HG02759 (cell line): ENCODE data around the gene TRAPPC6A.

Experiments used
- ATAC-seq: cut with Tn5 transposase; IDR thresholded peaks from one replicate; pipeline ENCODE4 v1.9.1; 2021; ENCODE audit warnings: mild to moderate bottlenecking, moderate library complexity; ENCODE audit not compliant: unreplicated experiment

TRAPPC6A gene

DNA sequence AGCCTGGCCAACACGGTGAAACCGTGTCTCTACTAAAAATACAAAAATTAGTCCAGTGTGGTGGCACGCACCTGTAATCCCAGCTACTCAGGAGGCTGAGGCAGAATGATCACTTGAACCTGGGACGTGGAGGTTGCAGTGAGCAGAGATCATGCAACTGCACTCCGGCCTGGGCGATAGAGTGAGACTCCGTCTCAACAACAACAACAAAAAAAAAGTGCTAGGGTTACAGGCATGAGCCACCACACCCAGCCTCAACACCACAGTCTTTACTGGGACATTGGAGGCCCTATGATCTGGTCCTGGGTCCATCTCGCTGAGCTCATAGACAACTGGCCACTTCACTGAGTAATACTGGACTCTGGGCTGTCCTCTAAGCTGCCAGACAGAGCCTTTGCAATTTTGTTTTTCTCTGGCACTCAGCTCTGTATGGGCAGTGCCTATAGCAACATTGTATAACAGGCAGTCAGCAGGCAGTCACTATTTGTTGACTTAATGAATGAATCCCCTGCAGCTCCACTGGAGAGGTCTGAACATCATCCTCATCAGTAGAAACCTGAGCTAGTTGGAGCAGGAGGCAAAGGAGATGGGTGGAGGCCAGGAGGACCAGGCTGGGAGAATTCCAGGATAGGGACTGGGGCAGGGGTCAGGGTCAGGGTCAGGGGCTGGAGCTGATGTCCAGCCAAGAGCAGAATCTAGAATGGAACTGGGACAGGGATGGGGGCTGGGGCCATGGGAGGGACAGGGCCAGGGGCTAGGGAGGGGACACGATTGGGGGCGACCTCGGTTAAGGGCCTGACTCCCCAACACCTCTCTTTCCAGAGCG is 8.7 kb upstream of the TRAPPC6A start:
- ATAC-seq: no peak

DNA sequence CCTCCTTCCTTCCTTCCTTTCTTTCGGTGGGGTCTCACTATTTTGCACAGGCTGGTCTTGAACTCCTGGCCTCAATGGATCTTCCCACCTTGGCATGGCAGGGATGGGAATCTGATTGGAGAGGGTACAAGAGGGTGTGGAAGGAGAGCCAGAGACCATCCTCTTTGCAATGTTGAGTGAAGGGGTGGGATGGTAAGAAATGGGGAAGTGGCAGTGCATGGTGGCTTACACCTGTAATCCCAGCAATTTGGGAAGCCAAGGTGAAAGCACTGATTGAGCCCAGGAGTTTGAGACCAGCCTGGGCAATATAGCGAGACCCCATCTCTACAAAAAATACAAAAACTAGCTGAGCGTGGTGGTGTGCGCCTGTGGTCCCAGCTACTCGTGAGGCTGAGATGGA is 6.1 kb upstream of the TRAPPC6A start:
- no peak for ATAC-seq

DNA sequence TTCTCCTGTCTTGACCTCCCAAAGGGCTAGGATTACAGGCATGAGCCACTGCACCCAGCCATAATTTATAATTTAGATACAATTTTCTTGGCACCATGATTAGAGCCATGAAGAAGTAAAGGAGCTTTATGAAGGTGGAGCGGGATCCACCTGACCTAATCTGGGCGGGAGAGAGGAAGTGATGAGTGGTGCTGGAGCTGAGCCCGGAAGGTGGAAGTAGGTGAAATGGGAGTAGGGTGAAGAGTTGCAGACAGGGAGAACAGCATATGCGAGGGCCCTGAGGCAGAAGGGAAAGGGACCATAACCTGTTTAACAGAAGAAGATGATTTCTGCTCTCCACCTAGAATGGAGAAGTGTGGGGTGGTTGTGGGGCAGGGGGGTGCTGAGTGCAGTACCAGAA is 4.7 kb upstream of the TRAPPC6A start:
- no peak for ATAC-seq

DNA sequence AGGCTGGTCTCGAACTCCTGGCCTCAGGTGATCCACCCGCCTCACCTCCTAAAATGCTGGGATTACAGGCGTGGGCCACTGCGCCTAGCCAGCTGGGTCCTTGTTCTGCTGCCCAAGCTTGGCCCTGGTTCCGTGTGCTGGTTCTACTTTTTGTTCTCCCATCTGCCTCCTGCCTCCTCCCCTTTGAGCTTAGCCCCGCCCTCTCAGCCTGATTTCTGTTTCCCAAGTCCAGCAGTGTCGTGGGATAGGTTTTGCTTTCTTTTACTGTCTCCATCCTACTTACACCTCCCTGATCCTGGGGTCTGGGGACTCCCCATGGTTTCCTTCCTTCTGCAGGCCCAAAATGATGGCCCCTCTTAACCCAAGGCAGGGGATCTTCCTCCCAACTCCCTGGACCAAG is 2.9 kb upstream of the TRAPPC6A start:
- no peak for ATAC-seq

DNA sequence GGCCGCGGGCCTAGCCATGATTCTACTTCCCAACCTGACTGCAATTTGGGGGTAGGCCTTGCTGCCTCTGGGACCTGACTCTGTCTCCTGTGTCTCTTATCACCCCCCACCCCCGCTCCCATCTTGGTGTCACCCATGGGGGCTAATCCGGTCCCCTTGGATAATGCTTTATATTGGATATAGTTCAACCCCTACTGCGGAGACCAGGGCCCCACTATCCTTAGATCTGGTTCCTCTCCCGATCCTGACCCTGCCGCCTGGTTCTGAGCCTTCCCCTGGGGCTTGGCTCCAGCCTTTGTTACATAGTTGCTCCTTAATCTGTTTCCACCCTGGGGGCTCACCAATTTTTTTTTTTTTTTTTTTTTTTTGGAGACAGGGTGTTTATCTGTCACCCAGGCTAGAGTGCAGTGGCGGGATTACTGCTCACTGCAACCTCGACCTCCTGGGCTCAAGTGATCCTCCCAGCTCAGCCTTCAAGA is 1.9 kb upstream of the TRAPPC6A start:
- no peak for ATAC-seq

DNA sequence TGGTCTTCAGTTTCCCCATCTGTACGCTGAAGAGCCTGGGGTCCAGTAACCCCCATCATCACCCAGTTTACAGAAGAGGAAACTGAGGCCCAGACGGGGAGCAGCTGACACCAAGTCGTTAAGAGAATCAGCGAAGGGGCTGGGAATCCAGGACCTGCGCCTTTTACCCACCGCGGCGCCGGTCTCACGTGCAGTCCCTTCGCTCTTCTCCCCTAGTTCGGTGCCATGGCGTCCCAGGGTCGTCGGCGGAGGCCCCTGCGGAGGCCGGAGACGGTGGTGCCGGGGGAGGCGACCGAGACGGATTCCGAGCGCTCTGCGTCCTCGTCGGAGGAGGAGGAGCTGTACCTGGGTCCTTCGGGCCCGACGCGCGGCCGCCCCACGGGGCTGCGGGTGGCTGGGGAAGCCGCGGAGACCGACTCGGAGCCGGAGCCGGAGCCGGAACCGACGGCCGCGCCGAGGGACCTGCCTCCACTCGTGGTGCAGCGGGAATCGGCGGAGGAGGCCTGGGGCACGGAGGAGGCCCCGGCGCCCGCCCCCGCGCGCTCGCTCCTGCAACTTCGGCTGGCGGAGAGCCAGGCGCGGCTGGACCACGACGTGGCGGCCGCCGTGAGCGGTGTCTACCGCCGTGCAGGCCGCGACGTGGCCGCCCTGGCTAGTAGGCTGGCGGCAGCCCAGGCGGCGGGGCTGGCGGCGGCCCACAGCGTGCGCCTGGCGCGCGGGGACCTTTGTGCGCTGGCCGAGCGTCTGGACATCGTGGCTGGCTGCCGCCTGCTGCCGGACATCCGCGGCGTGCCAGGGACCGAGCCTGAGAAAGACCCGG is 1.2 kb upstream of the TRAPPC6A start:
- ATAC-seq: no peak

DNA sequence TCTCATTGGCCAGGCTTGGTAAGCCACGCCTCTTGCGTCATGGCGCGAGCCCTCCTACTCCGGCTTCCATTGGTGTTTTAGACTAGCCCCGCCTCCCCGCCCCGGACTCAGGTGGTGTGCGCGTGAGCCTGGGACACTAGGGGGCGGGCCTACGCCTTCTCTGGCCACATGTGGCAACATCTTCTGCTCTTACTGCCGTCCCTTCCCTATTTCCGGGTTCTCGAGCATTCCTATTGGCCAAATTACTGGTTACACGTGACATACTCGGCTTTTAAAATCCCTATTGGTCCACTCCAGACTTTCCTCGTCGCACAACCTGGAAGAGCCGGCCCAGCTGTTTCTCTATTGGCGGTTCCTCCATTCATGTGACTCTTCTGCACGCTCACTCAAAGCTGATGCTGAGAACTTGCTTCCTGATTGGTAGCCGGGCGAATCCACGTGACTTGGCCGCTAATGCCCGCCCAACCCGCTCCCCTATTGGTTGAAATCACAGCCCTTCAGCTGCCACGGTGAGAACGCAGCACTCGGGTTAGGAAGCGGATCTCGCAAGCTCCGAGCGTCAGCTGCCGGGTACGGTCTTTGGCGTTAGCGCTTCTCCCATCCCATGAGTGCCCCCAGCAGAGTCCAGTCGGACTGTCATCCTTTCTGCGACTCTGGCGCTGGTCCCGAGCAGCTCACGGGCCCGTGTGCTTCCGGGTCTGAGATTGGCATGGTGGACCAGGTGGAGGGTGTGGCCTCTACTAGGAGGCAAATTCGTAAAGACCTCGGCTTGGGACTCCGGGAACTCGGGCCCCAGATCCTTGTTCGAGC is 430 bp upstream of the TRAPPC6A start, which contains the start of gene BLOC1S3:
Gene BLOC1S3, plus strand, starts transcription at position 523 of the 810 bp plus-strand sequence. CDS start 513 bp downstream, outside the sequence.
- ATAC-seq: peak; percentile 82

DNA sequence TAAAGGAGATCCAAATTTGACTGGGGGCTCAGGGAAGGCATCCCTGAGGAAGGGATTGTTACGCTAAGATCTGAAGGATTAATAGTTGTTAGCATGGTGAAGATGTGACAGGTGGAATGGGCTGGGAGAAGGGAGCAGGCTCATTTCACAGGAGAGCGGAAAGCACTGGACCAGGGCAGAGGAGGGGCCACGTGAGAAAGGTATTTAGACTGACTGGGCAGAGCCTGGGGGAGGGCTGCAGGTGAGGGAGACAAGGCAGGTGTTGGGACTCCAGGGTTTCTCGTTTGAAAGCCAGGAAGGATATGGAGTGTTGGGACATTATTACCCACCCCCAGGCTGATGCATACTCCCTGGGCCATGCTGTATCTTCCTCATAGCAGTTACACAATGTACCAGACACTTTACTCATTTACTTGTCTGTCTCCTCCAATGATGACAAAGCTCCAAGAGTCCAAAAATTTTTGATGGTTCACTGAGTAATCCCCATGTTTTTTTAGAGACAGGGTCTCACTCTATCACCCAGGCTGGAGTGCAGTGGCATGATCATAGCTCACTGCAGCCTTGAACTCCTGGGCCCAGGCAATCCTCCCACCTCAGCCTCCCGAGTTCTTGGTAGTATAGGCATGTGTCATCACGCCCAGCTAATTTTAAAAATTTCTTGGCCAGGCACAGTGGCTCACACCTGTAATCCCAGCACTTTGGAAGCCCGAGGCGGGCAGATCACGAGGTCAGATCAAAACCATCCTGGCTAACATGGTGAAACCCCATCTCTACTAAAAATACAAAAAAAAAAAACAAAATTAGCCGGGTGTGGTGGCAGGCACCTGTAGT is 2.3 kb downstream of the TRAPPC6A start:
- no peak for ATAC-seq

DNA sequence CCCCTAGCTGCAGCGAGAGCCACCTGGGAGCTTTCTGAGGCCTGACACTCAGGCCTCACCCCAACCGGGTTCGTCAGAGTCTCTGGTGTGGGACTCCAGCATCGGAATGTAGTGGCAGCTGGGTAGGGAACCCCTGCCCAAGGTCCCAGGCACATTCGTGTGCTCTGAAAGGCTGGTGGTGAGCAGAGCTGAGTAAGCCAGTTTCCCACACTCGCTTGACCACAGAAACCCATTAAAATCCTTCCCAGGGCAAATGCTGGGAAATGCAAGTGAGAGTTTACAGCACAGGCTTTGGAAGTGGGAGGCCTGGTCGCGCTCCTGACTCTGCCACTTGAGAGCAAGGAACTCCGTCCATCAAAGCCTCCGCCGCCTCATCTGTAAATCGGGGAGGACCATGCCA is 4.2 kb downstream of the TRAPPC6A start:
- ATAC-seq: no peak

DNA sequence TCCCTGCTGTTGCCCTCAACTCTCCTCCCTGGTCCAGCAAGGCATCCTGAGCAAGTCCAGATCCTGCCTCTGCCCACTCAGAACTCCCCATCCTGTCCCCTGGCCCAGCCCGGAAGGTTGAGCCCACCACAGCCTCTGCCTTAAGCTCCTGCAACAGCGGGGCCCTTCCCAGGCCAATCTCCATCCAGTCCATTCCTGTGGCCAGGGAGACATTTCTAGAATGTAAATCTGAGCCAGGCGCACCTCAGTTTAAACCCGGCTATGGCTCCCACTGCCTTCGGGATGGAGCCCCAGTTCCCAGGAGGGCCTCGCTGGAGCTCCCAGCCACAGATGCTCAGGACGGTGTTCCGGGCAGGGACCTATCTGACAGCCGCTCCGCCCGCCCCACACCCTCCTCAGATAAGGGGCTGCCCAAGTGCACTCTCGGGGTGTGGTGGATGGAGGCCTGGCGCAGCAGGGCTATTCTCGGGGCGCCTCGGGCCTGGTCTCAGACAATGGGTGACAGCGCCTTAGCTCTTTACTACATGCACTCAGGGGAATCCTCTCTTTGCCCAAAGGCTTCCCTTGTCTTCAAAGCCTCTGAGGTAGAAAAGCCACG is 5.3 kb downstream of the TRAPPC6A start:
- no peak for ATAC-seq

DNA sequence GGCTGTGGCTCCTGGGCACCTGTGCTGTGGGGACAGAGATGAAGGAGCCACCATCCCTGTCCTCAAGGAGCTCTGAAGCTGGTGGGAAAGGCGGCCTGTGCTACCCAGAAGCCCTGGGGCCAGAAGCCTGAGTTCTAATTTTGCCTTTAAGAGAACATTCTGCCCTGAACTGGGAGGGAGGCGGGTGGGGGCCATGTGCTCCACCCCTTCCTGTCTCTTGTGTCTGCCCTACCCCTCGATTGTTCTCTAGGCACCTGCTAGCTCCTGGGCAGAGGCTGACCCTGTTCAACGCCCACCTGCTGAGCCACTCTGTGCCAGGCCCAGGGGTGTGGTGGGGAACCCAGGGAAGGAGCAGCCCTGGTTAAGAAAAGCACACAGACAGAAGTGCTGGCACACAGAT is 5.9 kb downstream of the TRAPPC6A start:
- ATAC-seq: no peak

DNA sequence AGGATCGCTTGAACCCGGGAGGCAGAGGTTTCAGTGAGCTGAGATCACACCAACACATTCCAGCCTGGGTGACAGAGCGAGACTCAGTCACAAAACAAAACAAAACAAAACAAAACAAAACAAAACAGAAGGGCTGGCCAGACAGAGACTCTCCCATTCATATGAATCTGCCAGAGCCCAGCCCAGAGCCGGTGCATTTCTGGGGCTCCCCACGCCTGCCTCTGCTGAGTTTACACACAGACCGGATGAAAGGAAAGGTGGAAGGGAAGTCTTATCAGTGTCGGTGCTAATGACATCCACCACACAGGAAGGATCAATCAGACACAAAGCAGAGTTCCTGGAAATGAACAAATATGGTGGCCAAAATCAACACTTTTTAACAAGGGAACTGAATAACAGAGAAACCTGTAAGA is 6.8 kb downstream of the TRAPPC6A start:
- ATAC-seq: no peak

DNA sequence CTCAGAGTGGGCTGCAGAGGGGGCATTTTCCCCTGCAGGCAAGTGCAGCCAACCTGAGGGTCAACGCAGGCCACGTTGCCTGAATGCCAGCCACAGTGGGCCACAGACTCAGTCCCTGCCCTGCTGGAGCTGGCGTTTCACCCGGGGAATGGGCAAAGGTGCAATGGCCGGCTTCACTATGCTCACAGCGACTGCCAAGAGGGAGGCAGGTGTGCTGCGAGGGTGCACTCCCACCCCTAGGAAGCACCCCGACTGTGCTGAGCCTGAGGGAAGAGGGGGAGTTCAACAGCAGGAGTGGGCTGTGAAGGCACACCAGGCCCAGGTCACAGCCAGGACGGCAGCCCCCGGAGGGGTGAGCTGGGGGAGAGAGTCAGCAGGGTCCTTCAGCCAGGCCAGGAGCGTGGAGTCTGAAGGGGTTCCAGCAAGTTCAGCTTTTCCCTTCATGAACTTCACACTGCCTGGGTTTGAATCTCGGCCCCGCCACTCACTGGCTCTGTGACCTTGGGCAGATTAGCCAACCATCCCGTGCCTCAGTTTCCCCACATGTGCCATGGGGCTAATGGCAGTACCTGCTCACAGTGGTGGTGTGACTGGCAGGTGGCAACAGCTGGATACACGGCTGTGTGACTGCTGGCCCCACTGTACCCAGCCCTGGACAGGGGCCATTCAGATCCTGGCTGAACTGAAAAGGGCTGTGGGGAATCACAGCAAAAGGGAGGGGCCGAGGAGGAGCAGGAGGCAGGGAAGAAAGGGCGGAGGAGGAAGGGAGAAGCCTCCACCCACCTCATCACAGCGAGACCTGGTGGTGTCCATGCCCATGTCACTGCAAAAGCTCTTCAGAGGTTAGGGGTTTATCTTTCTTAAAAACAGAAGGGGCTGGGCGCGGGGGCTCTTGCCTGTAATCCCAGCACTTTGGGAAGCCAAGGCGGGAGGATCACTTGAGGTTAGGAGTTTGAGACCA is 7.6 kb downstream of the TRAPPC6A start:
- ATAC-seq: no peak

DNA sequence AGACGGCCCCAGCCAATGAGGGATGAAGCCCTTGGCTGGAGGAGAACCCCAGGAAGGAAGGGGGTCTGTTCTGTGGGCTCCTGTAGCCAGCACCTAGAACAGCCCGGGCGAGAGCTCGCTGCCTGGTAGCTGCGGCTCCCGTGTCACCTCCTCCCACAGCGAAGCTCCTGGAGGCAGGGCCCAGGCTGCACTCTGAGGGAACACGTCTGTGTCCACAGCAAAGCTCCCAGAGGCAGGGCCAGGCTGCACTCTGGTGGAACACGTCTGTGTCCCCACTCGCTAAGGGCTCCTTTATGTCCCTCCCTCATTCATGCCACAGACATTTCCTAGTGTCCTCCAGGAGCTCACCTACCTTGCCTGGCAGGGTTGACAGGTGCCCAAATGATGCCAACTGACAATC is 8.4 kb downstream of the TRAPPC6A start:
- ATAC-seq: no peak

DNA sequence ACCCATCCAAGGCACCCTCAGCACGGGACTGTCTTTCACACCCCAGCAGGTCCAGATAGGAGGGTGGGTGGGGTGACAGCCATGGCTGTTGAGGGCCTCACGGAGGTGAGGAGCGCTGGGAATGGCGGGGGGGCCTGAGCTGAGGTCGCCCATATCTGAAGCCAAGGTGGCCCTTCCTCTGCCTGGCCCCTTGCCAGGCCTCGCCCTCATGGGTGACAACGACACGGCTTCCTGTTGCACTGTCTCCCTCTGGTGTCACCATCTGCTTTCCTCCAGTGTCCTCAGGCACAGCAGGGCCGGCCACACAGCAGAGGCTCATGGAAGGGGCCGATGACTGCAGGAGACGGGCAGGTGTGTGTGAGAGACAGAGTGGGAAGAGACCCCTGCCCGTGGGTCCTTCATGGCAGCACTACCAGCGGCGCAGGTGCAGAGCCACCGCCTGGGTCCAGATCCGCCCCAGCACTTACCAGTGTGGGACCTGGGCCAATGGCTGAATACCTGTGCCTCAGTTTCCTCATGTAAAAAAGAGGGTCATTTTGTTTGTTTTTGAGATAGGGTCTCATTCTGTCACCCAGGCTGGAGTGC is 9.2 kb downstream of the TRAPPC6A start:
- ATAC-seq: no peak

DNA sequence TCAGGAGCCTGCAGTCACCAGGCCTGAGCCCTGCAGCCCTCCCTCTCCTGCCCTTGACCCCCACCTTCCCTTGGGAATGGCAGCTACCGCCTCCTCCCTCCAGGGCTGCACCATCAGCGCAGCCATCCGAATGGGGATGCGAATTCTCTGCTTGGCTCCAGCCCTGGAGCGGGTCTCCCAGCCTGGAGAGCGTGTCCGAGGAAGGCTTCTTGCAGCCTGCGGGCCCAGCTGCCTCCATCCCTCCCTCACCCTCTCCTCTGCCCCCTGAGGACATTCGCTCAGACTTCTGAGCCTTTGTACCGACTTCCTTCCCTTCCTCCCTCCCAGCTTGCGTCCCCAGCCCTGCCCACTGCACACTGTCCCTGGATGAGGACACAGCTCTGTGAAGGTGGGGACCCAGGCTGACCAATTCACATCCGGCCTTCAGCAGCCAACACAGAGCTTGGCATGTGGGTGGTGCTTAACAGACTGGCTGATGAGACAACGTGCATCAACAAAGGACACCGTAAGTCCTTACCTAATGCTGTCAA is 11.2 kb downstream of the TRAPPC6A start:
- no peak for ATAC-seq

DNA sequence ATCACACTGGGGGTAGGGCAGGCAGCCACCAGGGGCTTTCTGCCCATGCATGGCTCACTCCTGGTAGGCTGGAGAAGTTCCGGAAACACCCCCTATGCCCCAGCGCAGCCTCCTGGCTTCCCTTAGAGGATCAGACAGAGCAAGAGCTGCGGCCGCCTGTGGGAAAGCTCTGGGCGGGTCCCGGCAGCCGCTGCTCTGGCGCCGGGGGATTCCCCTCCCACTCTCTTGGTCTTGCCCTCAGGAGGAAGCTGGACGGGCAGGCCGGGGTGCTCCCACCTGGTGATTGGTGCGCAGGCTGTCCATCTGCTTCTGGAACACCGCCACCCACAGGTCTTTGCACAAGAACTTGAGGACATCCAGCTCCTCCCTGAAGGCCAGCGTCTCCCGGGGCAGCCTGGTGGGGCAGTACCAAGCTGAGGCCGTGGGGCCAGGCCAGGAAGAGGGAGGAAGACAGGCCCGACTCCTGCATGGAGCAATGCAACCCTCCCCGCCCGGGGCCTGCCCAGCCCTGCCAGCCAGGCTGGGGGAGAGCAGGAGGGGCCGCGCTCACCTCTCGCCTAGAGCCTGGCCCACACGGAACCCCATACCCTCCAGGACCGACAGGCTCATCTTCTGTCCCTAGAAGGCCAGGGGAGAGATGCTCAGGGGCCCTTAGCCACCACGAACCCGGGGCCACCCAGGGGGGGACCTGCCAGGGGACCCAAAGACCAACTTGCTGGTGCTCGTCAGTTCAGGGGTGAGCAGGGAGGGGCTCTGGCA is 13.3 kb downstream of the TRAPPC6A start:
- ATAC-seq: peak; percentile 85
